Thyroid gland (tissue), 4 donors: ENCODE data around the gene NEMP1.

ENCODE experiments used
- CTCF ChIP-seq, 6 experiments: fragments of 200-600 bp in 3 of 6; fragments of 450-650 bp in 3 of 6; sonication (generic) in 3 of 6; IDR thresholded peaks; one replicate each; pipeline ENCODE4 v1.5.1; 2016 to 2019; ENCODE audit warnings: antibody characterized with exemption in 6 of 6, mild to moderate bottlenecking in 2 of 6, inconsistent platforms in 1 of 6, moderate library complexity in 1 of 6
- POLR2A ChIP-seq, 2 donors: fragments of 450-650 bp; IDR thresholded peaks; one replicate each; pipeline ENCODE4 v1.6.1; 2017; ENCODE audit warnings: antibody characterized with exemption in 2 of 2, mild to moderate bottlenecking in 2 of 2, moderate library complexity in 1 of 2

DNA sequence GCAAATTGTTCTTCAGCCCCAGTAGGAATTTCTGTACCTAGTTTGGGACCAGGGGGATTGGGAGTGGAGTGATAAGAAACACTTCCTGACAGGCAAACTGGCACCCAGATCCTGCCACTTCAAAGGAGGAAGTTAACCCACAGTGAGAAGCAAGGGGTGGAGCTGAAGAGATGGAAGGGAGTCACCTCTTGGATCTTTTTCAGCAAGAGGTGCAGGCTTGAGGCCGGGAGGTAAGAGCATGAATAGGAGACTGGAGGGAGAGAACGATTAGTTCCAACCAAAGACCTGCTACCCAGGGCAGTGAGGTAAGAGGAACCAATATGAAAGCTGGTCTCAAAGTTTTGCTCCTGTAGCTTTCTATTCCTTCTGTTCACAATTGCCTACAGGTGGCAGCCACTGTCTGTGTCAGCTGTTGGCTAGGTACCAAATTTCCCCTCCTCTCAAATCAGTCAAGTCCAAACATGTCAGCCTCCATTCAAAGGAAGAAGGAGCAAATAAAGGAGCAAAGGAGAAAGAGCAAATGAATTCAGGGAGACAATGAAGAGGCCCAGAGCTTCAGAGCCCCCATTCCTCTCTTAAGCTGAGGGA lies 47.4 kb downstream of the NEMP1 start:
- no peak for TF ChIP-seq CTCF (IDR thresholded peaks at IDR 0.05)
- TF ChIP-seq POLR2A (IDR thresholded peaks at IDR 0.05): no peak
